ENCODE measurements around the gene AMPD3.

- no peak for TF ChIP-seq POLR2AphosphoS5 (IDR thresholded peaks at IDR 0.05; ENCODE audit: low read depth, low read length)
- TF ChIP-seq POLR2A (IDR thresholded peaks at IDR 0.05; ENCODE audit: low read depth, low read length) = no peak
- no peak for TF ChIP-seq SPI1 (IDR thresholded peaks at IDR 0.05; ENCODE audit: low read depth, low read length)
- TF ChIP-seq TAF1 (IDR thresholded peaks at IDR 0.05; ENCODE audit: low read depth, low read length) = no peak
- TF ChIP-seq PAX5 (IDR thresholded peaks at IDR 0.05; ENCODE audit: insufficient read depth, low read length, severe bottlenecking) = no peak
- no peak for TF ChIP-seq POU2F2 (IDR thresholded peaks at IDR 0.05; ENCODE audit: low read depth, low read length)
Measured at GRCh38 chr11:10461276-10461790, 6.3 kb downstream of the AMPD3 start.
